ENCODE results near the gene POC1B. TPM values are rescaled to one million over a fixed set of nuclear protein-coding genes. Genes with fewer than 3 reads are reported as not detected.

Gene POC1B
- total and polyA plus RNA-seq, 2 donors (not counting 3 experiments of a cell fraction or from before 2014, with no cell fraction given), result 7.1 to 18.2 TPM

DNA sequence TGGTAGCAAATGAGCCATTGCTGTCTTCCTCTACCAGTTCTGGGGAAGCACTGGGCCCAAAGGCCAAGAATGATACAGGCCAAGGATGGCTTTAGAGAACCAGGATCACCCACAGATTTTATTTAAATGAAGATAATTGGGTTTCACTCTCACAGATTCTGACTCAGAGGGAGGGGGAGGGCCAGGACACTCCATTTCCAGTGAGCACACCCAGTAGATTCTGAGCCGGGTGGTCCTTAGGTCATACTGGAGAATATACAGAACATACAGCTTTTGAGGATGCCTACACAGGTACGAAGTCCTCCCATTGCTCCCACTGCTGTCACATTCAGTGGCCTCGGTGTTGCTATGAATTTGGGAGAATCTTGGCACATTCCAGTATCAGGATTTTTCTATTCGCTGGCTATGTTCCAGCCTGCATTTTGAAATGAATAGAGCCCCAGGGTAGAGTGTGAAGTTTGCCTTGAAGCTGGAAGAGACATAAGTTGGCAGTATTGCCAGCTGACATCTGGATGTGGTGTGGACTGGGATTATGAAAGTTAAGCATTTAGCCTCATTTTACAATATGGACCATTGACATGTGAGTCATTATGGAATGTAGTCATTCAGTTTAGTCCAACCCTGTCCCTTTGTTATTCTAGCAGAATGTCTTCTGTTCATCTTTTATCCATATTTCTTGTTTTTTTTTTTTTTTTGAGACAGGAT, 45.8 kb upstream of the POC1B start:
- Histone ChIP-seq H3K9me3 (replicated peaks; ENCODE audit: control insufficient read depth, insufficient read depth, low read length) (no peaks in the 10 kb centered on the region), H3K79me2 (ENCODE audit: control insufficient read depth, insufficient read depth, low read length) (no peaks in the 10 kb centered on the region), H3K4me2 (ENCODE audit: insufficient read depth, low read length) (no peak overlapping the region), H3K9ac (replicated peaks; ENCODE audit: extremely low read depth, insufficient read depth, low read length) (no peak overlapping the region), H2AFZ (ENCODE audit: low read depth, low read length) (no peak overlapping the region), H3K27ac (ENCODE audit: insufficient read depth, low read depth, low read length) (no peak overlapping the region), H3K27me3 (ENCODE audit: control insufficient read depth in 2 of 2, insufficient read depth in 2 of 2, low read length in 2 of 2) (no peaks in the 10 kb centered on the region), H3K9me1 (replicated peaks; ENCODE audit: control insufficient read depth, extremely low read depth, insufficient read depth, low read length) (no peaks in the 10 kb centered on the region), H3K36me3 (ENCODE audit: control insufficient read depth in 2 of 2, extremely low read depth in 1 of 2, insufficient read depth in 2 of 2, low read length in 2 of 2) (no peaks in the 10 kb centered on the region), H3K4me3 (replicated peaks in 1 of 3; ENCODE audit: insufficient read depth in 1 of 3, low read depth in 1 of 3, low read length in 3 of 3) (no peak overlapping the region), H4K20me1 (replicated peaks; ENCODE audit: control insufficient read depth, extremely low read depth, insufficient read depth, low read length) (no peaks in the 10 kb centered on the region), H3K4me1 (ENCODE audit: control insufficient read depth, extremely low read depth, insufficient read depth, low read length) (peaks cover 4% of the 10 kb centered on the region)
- no TSS peak for BruUV-seq (replicated peaks)
- ChIA-PET CTCF (interaction anchor here (1.3 kb wide), 1 partner anchor 10 kb away, joined by 4 read pairs; no protein-coding TSS in a partner anchor), POLR2A (no interaction called here)
- no peak for TF ChIP-seq JUN (IDR thresholded peaks at IDR 0.05; ENCODE audit: borderline replicate concordance, insufficient read depth, insufficient read length, low read depth)
- TF ChIP-seq POLR2AphosphoS5 (IDR thresholded peaks at IDR 0.05; ENCODE audit: insufficient read depth, low read depth, low read length), result no peak
- TF ChIP-seq POLR2A (IDR thresholded peaks at IDR 0.05; ENCODE audit: low read depth, low read length), result no peak
- no peak for TF ChIP-seq MYC (IDR thresholded peaks at IDR 0.05; ENCODE audit: low read depth, low read length)
- TF ChIP-seq FOS (IDR thresholded peaks at IDR 0.05; ENCODE audit: borderline replicate concordance, insufficient read depth, low read length), result no peak
- no peak for TF ChIP-seq EZH2 (IDR thresholded peaks at IDR 0.05; ENCODE audit: borderline replicate concordance, low read depth, low read length, severe bottlenecking)
- TF ChIP-seq, protein P1, sequence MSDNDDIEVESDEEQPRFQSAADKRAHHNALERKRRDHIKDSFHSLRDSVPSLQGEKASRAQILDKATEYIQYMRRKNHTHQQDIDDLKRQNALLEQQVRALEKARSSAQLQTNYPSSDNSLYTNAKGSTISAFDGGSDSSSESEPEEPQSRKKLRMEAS (IDR thresholded peaks at IDR 0.05; ENCODE audit: insufficient read depth, insufficient read length), result no peak
- no peak for TF ChIP-seq GATA2 (IDR thresholded peaks at IDR 0.05; ENCODE audit: insufficient read depth, insufficient read length, low read depth, low read length)
- TF ChIP-seq CTCF (IDR thresholded peaks at IDR 0.05; ENCODE audit: extremely low read depth in 1 of 2, insufficient read depth in 1 of 2, low read depth in 1 of 2, low read length in 2 of 2), result no peak
- dilution Hi-C loops (cut with MboI; ENCODE audit: extremely low pct_ligation_motif_present, low sequenced_read_pairs) (no loop called here), intact Hi-C loops (cut with micrococcal nuclease) (no loop called here)
- no peak for FAIRE-seq
- DNase-seq (ENCODE audit: low read depth, low spot score), result no peak

Data from endothelial cell of umbilical vein (primary cell).